OCI-LY7 (cell line): Measurements from ENCODE around the gene ALPG. TPM values are rescaled to one million over a fixed set of nuclear protein-coding genes. Genes with fewer than 3 reads are reported as not detected.

ENCODE experiments used
- small RNA-seq: library from RNA; depleted of rRNA; stranded (forward); fragments of <200 nt; gene quantifications from one replicate; pipeline ENCODE3, GENCODE V24; 2014
- total RNA-seq, 2 experiments: library from RNA; depleted of rRNA in 1 of 2; stranded (reverse); fragments of >200 nt in 1 of 2; shearing (Covaris generic) in 1 of 2; gene quantifications; 2 replicates each; pipeline ENCODE4 v1.2.3, GENCODE V29; 2014 to 2022

ALPG gene
- total RNA-seq, 2 experiments from 2014 or later = not detected

Small RNAs within 50 kb of the gene (small RNA-seq; reads per million reads assigned to genes)
- not detected for gene AC068134.4

Other genes starting within 250 kb of the ALPG start
- not detected in 2 replicates for gene ALPP, start 28.1 kb upstream of the ALPG start, total RNA-seq (2014; rRNA removed; shearing (Covaris generic))
- not detected in 2 replicates for gene ALPP, start 28.1 kb upstream of the ALPG start, total RNA-seq (2022)
- not detected in 2 replicates for gene ALPI, start 49.3 kb downstream of the ALPG start, total RNA-seq (2014; rRNA removed; shearing (Covaris generic))
- not detected in 2 replicates for gene ALPI, start 49.3 kb downstream of the ALPG start, total RNA-seq (2022)
- not detected in 2 replicates for gene ECEL1, start 81.0 kb downstream of the ALPG start, total RNA-seq (2014; rRNA removed; shearing (Covaris generic))
- not detected in 2 replicates for gene ECEL1, start 81.0 kb downstream of the ALPG start, total RNA-seq (2022)
- gene PRSS56, start 113.5 kb downstream of the ALPG start, total RNA-seq (2014; rRNA removed; shearing (Covaris generic)) = not detected in 2 replicates
- gene PRSS56, start 113.5 kb downstream of the ALPG start, total RNA-seq (2022) = not detected in 2 replicates
- gene CHRND, start 119.3 kb downstream of the ALPG start, total RNA-seq (2014; rRNA removed; shearing (Covaris generic)) = not detected in 2 replicates
- gene CHRND, start 119.3 kb downstream of the ALPG start, total RNA-seq (2022) = not detected in 2 replicates
- not detected in 2 replicates for gene CHRNG, start 132.8 kb downstream of the ALPG start, total RNA-seq (2014; rRNA removed; shearing (Covaris generic))
- gene CHRNG, start 132.8 kb downstream of the ALPG start, total RNA-seq (2022) = not detected in 2 replicates
- gene TIGD1, start 143.7 kb downstream of the ALPG start, total RNA-seq (2014; rRNA removed; shearing (Covaris generic)) = 21.0 and 27.8 TPM in 2 replicates
- 18.5 and 21.1 TPM in 2 replicates for gene TIGD1, start 143.7 kb downstream of the ALPG start, total RNA-seq (2022)
- 59.9 and 61.6 TPM in 2 replicates for gene EIF4E2, start 143.8 kb downstream of the ALPG start, total RNA-seq (2014; rRNA removed; shearing (Covaris generic))
- gene EIF4E2, start 143.8 kb downstream of the ALPG start, total RNA-seq (2022) = 73.7 and 76.3 TPM in 2 replicates
- 1.4 TPM in 1 of 2 replicates, not detected in the other for gene EFHD1, start 226.8 kb downstream of the ALPG start, total RNA-seq (2014; rRNA removed; shearing (Covaris generic))
- not detected in 2 replicates for gene EFHD1, start 226.8 kb downstream of the ALPG start, total RNA-seq (2022)